GM06990 (cell line): ENCODE data around the gene STAP1.
A peak's percentile ranks its signal among the peaks of the same experiment; 100 is the strongest.
"Not testable (repeated sequence)": the region's sequence is repeated elsewhere in the genome, so short reads cannot be mapped to it uniquely, and the experiment has no call there.

Experiments
- DNase-seq: peaks from one replicate; pipeline ENCODE4 v3.0.0-alpha.2; 2011; ENCODE audit not compliant: insufficient read length; ENCODE audit errors: extremely low read depth
- H3K27me3 ChIP-seq: replicated peaks from 2 replicates; pipeline ENCODE4 v1.6.0; 2011; ENCODE audit warnings: low read length; ENCODE audit not compliant: control insufficient read depth, insufficient read depth
- H3K36me3 ChIP-seq: 2 replicates; pipeline ENCODE4 v1.5.1; 2011; ENCODE audit warnings: low read length; ENCODE audit not compliant: control insufficient read depth, insufficient read depth
- H3K4me3 ChIP-seq: replicated peaks from 2 replicates; pipeline ENCODE4 v1.5.1; 2011; ENCODE audit warnings: low read depth, mild to moderate bottlenecking, control low read depth, low read length
- CTCF ChIP-seq: IDR thresholded peaks from 2 replicates; pipeline ENCODE4 v1.5.1; 2011; ENCODE audit warnings: low read length, control low read depth, mild to moderate bottlenecking, inconsistent platforms; ENCODE audit not compliant: insufficient read depth, poor library complexity, severe bottlenecking

The STAP1 gene

GRCh38 chr4:67549123-67549522, 9.4 kb upstream of the STAP1 start:
- H3K27me3 ChIP-seq = no peaks in the 10 kb centered on the region
- peak; percentile 43 for TF ChIP-seq CTCF
- DNase-seq = no peak
- no peaks in the 10 kb centered on the region for H3K36me3 ChIP-seq
- H3K4me3 ChIP-seq = no peak overlapping the region

GRCh38 chr4:67550451-67550850, 8.1 kb upstream of the STAP1 start:
- no peaks in the 10 kb centered on the region for H3K27me3 ChIP-seq

GRCh38 chr4:67550857-67551256, 7.7 kb upstream of the STAP1 start:
- peak; percentile 31 for DNase-seq
- no peak overlapping the region for H3K4me3 ChIP-seq
- TF ChIP-seq CTCF = no peak
- H3K36me3 ChIP-seq = no peaks in the 10 kb centered on the region
- no peaks in the 10 kb centered on the region for H3K27me3 ChIP-seq

More at GRCh38 chr4:67550451-67550850, 8.1 kb upstream of the STAP1 start:
- Histone ChIP-seq H3K36me3 (no peaks in the 10 kb centered on the region), H3K4me3 (peak overlapping the region; percentile 50)
- DNase-seq = peak; percentile 62
- no peak for TF ChIP-seq CTCF

- H3K36me3 ChIP-seq, H3K4me3 ChIP-seq, DNase-seq, H3K27me3 ChIP-seq: not testable (repeated sequence)
Observed at GRCh38 chr4:67552146-67552792, 6.3 kb upstream of the STAP1 start.

- Histone ChIP-seq H3K36me3 (no peaks in the 10 kb centered on the region), H3K27me3 (no peaks in the 10 kb centered on the region), H3K4me3 (no peak overlapping the region)
- TF ChIP-seq CTCF = no peak
- DNase-seq = no peak
Observed at GRCh38 chr4:67554096-67554495, 4.4 kb upstream of the STAP1 start.

- no peak for TF ChIP-seq CTCF
- H3K4me3 ChIP-seq = no peak overlapping the region
Observed at GRCh38 chr4:67555447-67555846, 3.1 kb upstream of the STAP1 start.

More at GRCh38 chr4:67555447-67555846, 3.1 kb upstream of the STAP1 start:
- no peaks in the 10 kb centered on the region for H3K36me3 ChIP-seq
- DNase-seq = no peak
- H3K27me3 ChIP-seq = no peaks in the 10 kb centered on the region
